HG03045 (cell line): ENCODE results near the gene CROCC2.

ENCODE experiments used
- ATAC-seq: cut with Tn5 transposase; IDR thresholded peaks from one replicate; pipeline ENCODE4 v1.9.1; 2021; ENCODE audit warnings: mild to moderate bottlenecking, moderate library complexity; ENCODE audit not compliant: unreplicated experiment

CROCC2 gene

GRCh38 chr2:241031436-241032165 is 125.5 kb downstream of the CROCC2 start:
- no peak for ATAC-seq

- ATAC-seq: no peak
Measured at GRCh38 chr2:241033336-241033987, 127.3 kb downstream of the CROCC2 start.

DNA sequence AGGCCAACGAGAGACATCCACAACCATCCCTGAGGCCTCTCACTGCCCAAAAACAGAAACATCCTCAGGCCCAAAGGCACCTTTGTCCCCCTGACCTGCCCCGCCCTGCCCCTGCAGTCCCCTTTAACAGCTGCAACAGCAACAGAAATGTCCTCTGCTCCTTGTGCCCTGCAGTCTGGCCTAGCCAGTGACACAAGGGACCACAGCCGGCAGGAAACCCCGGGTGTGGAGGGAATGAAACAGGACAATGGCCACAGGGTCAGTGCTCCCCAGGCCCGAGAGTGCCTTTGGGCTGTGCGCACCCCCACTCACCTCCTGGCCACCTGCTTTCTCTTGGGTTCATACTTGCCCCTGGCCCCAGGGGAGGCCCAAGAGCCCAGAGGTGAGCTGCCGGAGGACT is 127.9 kb downstream of the CROCC2 start:
- ATAC-seq: no peak

DNA sequence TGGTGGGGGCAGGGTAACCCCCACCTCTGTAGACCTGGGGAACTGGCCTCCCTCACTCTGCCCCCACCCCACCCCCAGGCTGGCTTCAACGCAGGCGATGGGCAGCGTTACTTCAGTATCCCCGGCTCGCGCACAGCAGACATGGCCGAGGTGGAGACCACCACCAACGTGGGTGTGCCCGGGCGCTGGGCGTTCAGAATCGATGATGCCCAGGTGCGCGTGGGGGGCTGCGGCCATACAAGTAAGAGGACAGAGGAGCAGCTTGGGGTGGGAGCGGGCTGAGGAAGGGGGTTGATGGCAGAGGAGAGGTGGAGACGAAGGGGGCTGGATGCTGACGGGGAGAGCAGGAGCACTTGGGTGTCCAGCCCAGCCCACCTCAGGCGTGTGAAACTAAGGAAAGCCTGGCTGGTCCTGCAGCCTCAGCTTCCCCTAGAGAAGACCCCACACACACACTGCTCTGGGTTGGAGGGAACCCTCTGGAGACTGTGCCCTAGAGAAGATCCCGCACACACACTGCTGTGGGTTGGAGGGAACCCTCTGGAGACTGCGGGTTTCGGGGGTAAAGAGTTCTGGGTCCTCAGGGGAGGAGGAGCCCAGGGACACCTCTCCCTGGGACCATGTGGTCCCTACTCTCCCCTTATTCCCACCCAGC is 128.5 kb downstream of the CROCC2 start:
- ATAC-seq: no peak

DNA sequence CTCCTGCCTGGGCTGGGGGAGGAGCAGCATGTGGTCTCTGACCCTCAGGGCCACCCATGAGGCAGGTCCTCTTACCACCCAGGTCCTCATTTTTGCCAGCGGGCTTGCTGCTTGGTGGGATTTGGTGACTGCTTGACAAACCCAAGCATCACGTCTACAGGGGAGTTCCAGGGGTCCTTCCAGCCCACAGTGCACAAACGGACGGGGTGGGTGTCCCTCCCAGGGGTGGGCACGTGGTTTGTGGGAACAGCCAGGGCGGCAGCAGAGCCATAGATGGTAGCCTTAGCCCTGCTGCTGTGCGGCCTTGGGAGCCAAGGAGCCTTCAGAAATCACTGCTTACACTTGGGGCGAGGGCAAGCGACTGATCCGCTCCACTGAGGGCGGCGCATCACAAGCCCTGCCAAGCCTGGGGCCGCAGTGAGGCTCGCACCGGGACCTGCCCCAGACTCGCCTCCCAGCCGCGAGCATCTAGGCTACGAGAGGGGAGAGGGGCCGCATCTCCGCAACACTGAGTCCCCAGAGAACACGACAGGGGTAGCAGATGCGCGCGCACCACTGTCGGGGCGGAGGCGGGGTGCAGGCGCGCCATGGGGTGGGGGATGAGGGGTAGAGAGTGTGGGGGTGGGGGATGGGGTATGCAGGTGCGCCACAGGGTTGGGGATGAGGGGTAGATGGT is 129.1 kb downstream of the CROCC2 start:
- no peak for ATAC-seq

DNA sequence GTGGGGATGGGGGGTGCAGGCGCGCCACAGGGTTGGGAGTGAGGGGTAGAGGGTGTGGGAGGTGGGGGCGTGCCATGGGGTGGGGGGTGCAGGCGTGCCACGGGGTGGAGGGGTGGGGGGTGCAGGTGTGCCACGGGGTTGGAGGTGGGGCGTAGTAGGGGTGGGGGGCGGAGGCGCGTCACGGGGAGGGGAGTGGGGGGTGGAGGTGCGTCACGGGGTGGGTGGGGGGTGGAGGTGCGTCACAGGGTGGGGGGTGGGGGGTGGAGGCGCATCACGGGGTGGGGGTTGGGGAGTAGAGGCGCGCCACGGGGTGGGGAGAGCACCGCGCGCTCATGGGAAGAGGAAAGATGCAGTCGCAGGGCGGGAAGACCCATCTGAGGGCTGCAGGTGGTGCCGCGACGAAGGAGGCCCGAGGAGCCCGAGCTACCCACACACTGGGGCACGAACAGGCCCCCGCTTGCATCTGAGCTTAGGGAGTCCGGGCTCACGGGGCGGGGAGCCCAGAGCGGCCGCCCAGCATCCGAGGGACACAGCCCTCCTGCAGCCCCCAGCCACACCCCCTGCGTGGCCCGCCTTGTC is 129.8 kb downstream of the CROCC2 start:
- ATAC-seq: peak; percentile 3

DNA sequence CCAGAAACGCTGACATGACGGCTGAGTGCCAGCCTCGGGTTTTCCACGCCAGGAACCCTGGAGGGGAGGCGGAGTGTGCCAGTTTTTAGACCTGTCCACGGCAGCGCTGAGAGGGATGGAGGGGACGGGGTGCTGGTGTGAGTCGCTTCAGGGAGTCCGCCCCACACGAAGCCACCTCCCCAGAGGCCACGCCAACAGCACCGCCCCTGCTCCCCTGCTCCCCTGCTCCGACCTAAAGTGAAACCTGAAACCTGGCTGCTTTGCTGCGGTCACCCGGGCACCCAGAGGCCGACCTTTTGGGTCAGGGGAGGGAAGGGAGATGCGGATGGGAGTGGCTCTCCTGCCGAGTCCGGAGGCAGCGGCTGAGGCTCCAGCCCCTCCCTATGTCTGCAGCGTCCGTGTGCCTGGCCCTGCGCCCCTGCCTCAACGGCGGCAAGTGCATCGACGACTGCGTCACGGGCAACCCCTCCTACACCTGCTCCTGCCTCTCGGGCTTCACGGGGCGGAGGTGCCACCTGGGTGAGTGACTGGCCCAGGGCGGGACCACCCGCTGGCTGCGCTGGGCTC is 130.3 kb downstream of the CROCC2 start:
- peak; percentile 74 for ATAC-seq

DNA sequence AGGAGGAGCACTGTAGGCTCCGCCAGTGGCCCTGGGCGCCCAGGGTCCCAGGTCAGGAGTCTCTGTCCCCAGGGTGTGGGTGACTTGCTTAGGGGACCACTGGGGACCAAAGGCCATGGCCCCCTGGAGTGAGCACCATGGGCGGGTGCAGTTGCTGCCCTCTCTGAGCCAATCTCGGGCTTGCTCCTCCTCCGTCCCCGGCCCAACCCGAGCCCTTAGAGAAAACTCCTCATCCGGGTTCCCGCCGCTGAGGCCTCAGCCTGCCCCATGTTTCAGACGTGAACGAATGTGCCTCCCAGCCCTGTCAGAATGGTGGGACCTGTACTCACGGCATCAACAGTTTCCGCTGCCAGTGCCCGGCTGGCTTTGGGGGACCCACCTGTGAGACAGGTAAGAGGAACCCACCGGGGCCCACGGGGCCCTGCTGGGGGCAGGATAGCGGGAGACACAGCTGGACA is 130.9 kb downstream of the CROCC2 start:
- peak; percentile 22 for ATAC-seq

DNA sequence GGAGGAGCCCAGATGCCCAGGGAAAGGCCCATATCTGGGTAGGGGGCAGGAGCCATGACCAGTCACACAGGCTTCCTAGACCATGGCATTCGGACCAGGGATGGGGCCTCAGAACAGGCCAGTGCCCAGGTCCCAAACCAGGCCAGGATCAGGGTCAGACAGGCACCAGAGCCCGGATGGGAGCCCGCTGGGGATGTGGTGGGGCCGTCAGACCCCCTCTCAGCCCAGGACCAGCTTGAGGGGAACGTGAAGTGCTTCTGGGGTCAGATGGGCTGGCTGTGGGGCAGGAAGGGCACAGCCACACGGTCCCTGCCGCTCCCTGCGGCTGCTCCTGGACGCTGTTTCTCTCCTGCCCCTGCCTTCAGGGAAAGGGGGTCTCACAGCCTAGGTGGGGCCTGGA is 131.4 kb downstream of the CROCC2 start:
- no peak for ATAC-seq

- no peak for ATAC-seq
Measured at GRCh38 chr2:241038374-241039180, 132.4 kb downstream of the CROCC2 start.

GRCh38 chr2:241039416-241039815 is 133.3 kb downstream of the CROCC2 start:
- ATAC-seq: no peak

- ATAC-seq: no peak
Measured at GRCh38 chr2:241040081-241040803, 134.1 kb downstream of the CROCC2 start.

GRCh38 chr2:241041589-241042158 is 135.5 kb downstream of the CROCC2 start:
- peak; percentile 51 for ATAC-seq
